Endodermal cell (in vitro differentiated cells): ENCODE data around the gene CDHR3. TPM values are rescaled to one million over a fixed set of nuclear protein-coding genes. Genes with fewer than 3 reads are reported as not detected.

Experiments used
- DNase-seq: peaks from one replicate; pipeline ENCODE4 v3.0.0-alpha.2; 2017
- H3K27ac ChIP-seq: 2 replicates; pipeline ENCODE4 v1.5.1; 2013; ENCODE audit warnings: mild to moderate bottlenecking, low read depth, low read length, moderate library complexity
- H3K27me3 ChIP-seq: 2 replicates; pipeline ENCODE4 v1.6.1; 2013; ENCODE audit warnings: mild to moderate bottlenecking, low read length, moderate library complexity; ENCODE audit not compliant: insufficient read depth, control insufficient read depth, poor library complexity, severe bottlenecking
- H3K36me3 ChIP-seq: 2 replicates; pipeline ENCODE4 v1.7.0; 2013; ENCODE audit warnings: mild to moderate bottlenecking, low read length, moderate library complexity; ENCODE audit not compliant: control insufficient read depth, insufficient read depth
- H3K4me1 ChIP-seq: one replicate; pipeline ENCODE4 v1.7.0; 2013; ENCODE audit warnings: low read length; ENCODE audit not compliant: control insufficient read depth, insufficient read depth
- H3K4me3 ChIP-seq: 2 replicates; pipeline ENCODE4 v1.5.1; 2013; ENCODE audit warnings: mild to moderate bottlenecking, low read length, moderate library complexity
- H3K9ac ChIP-seq: 2 replicates; pipeline ENCODE4 v1.6.1; 2013; ENCODE audit warnings: mild to moderate bottlenecking, low read length, moderate library complexity; ENCODE audit not compliant: poor library complexity, severe bottlenecking; ENCODE audit errors: extremely low read depth
- H3K9me3 ChIP-seq: 2 replicates; pipeline ENCODE4 v1.6.1; 2013; ENCODE audit warnings: mild to moderate bottlenecking, low read length, moderate library complexity; ENCODE audit not compliant: control insufficient read depth
- H3K27ac Mint-ChIP-seq: 2 replicates; pipeline ENCODE4 v1.8.0; 2020; ENCODE audit warnings: mixed read lengths
- H3K27me3 Mint-ChIP-seq: 2 replicates; pipeline ENCODE4 v1.8.0; 2021; ENCODE audit warnings: mild to moderate bottlenecking, mixed read lengths; ENCODE audit not compliant: insufficient read depth
- H3K36me3 Mint-ChIP-seq: 2 replicates; pipeline ENCODE4 v1.8.0; 2020; ENCODE audit warnings: low read depth, mixed read lengths
- H3K4me1 Mint-ChIP-seq: 2 replicates; pipeline ENCODE4 v1.8.0; 2020; ENCODE audit warnings: mixed read lengths
- H3K4me3 Mint-ChIP-seq: 2 replicates; pipeline ENCODE4 v1.8.0; 2020; ENCODE audit warnings: mild to moderate bottlenecking, moderate library complexity, mixed read lengths
- H3K9me3 Mint-ChIP-seq: 2 replicates; pipeline ENCODE4 v1.8.0; 2020; ENCODE audit warnings: mild to moderate bottlenecking, mixed read lengths
- WGBS, 2 experiments: methylation state at CpG; one replicate each; pipeline versions ENCODE4 v1.1.5 to v1.1.7; 2013; ENCODE audit warnings: missing lambda C conversion rate in 2 of 2, mixed read lengths in 1 of 2; ENCODE audit not compliant: insufficient coverage in 1 of 2, insufficient read length in 1 of 2; 5-methylcytosine and 5-hydroxymethylcytosine counted together
- total RNA-seq, 2 donors: library from RNA; stranded (reverse); fragmentation: NEBNext Ultra II Directional in 1 of 2; extraction: Animal tissue kit (Norgen Biotek cat#: 25700) in 1 of 2; gene quantifications; 2 replicates in 1 of 2; 3 replicates in 1 of 2; pipeline ENCODE4 v1.2.1, GENCODE V29; 2021
- TF ChIP-seq, protein P1 (sequence below): fragments of 200-600 bp; sonication (generic); conservative IDR thresholded peaks from 2 replicates; pipeline ENCODE4 v1.5.0; 2021; ENCODE audit warnings: antibody characterized with exemption, mild to moderate bottlenecking

The CDHR3 gene
- total RNA-seq, 2 donors from 2014 or later, result 7.5 to 16.1 TPM

GRCh38 chr7:106009503-106010226, 46.6 kb downstream of the CDHR3 start:
- H3K36me3 Mint-ChIP-seq, result peaks cover 22% of the 10 kb centered on the region
- peaks cover 13% of the 10 kb centered on the region for H3K27me3 ChIP-seq
- DNase-seq, result peak; percentile 99
- TF ChIP-seq, protein P1, sequence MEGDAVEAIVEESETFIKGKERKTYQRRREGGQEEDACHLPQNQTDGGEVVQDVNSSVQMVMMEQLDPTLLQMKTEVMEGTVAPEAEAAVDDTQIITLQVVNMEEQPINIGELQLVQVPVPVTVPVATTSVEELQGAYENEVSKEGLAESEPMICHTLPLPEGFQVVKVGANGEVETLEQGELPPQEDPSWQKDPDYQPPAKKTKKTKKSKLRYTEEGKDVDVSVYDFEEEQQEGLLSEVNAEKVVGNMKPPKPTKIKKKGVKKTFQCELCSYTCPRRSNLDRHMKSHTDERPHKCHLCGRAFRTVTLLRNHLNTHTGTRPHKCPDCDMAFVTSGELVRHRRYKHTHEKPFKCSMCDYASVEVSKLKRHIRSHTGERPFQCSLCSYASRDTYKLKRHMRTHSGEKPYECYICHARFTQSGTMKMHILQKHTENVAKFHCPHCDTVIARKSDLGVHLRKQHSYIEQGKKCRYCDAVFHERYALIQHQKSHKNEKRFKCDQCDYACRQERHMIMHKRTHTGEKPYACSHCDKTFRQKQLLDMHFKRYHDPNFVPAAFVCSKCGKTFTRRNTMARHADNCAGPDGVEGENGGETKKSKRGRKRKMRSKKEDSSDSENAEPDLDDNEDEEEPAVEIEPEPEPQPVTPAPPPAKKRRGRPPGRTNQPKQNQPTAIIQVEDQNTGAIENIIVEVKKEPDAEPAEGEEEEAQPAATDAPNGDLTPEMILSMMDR, result peak; percentile 100
- H3K4me3 ChIP-seq, result peak overlapping the region; percentile 37
- 8 to 26% methylated on average over 6 to 29 of the region's 29 CpGs for WGBS, 2 experiments
- peak overlapping the region; percentile 51 for H3K4me3 Mint-ChIP-seq
- H3K9me3 ChIP-seq, result peaks cover 31% of the 10 kb centered on the region
- H3K36me3 ChIP-seq, result no peaks in the 10 kb centered on the region
- H3K27ac Mint-ChIP-seq, result peak overlapping the region; percentile 96
- H3K4me1 ChIP-seq, result no peaks in the 10 kb centered on the region
- H3K9ac ChIP-seq, result no peak overlapping the region
- H3K27me3 Mint-ChIP-seq, result peaks cover 30% of the 10 kb centered on the region
- peaks cover 35% of the 10 kb centered on the region for H3K9me3 Mint-ChIP-seq
- peaks cover 7% of the 10 kb centered on the region for H3K4me1 Mint-ChIP-seq
- H3K27ac ChIP-seq, result peak overlapping the region; percentile 86

GRCh38 chr7:106010331-106010730, 47.3 kb downstream of the CDHR3 start:
- H3K27me3 ChIP-seq, result peaks cover 13% of the 10 kb centered on the region
- H3K4me3 ChIP-seq, result no peak overlapping the region
- H3K36me3 Mint-ChIP-seq, result peaks cover 22% of the 10 kb centered on the region
- TF ChIP-seq, protein P1, result no peak
- DNase-seq, result no peak
- H3K27ac Mint-ChIP-seq, result no peak overlapping the region
- 91 to 94% methylated on average over 3 of the region's 3 CpGs for WGBS, 2 experiments
- H3K4me1 ChIP-seq, result no peaks in the 10 kb centered on the region
- peaks cover 35% of the 10 kb centered on the region for H3K9me3 Mint-ChIP-seq
- H3K9me3 ChIP-seq, result peaks cover 29% of the 10 kb centered on the region
- peak overlapping the region; percentile 86 for H3K27ac ChIP-seq
- no peak overlapping the region for H3K4me3 Mint-ChIP-seq
- no peak overlapping the region for H3K9ac ChIP-seq
- no peaks in the 10 kb centered on the region for H3K36me3 ChIP-seq
- H3K27me3 Mint-ChIP-seq, result peaks cover 30% of the 10 kb centered on the region
- H3K4me1 Mint-ChIP-seq, result peaks cover 7% of the 10 kb centered on the region

- H3K4me3 ChIP-seq, result no peak overlapping the region
- H3K4me1 ChIP-seq, result no peaks in the 10 kb centered on the region
- H3K9me3 Mint-ChIP-seq, result peaks cover 30% of the 10 kb centered on the region
- H3K36me3 ChIP-seq, result no peaks in the 10 kb centered on the region
- peaks cover 24% of the 10 kb centered on the region for H3K9me3 ChIP-seq
- peaks cover 12% of the 10 kb centered on the region for H3K4me1 Mint-ChIP-seq
- H3K36me3 Mint-ChIP-seq, result peaks cover 19% of the 10 kb centered on the region
- peaks cover 30% of the 10 kb centered on the region for H3K27me3 Mint-ChIP-seq
- no peak overlapping the region for H3K27ac ChIP-seq
- 94 to 100% methylated on average over 2 to 4 of the region's 4 CpGs for WGBS, 2 experiments
- H3K27me3 ChIP-seq, result peaks cover 13% of the 10 kb centered on the region
- TF ChIP-seq, protein P1, result no peak
- no peak overlapping the region for H3K27ac Mint-ChIP-seq
- DNase-seq, result no peak
- no peak overlapping the region for H3K4me3 Mint-ChIP-seq
- no peak overlapping the region for H3K9ac ChIP-seq
These were observed 47.8 kb downstream of the CDHR3 start for GRCh38 chr7:106010866-106011265.
